HCT116 (cell line): ENCODE data around the gene ECM1. TPM values are rescaled to one million over a fixed set of nuclear protein-coding genes. Genes with fewer than 3 reads are reported as not detected.

Experiments
- ATAC-seq: fragments of 200-7000 bp; cut with Tn5 transposase; 2 replicates; pipeline ENCODE4 v1.9.1; 2020; ENCODE audit warnings: mild to moderate bottlenecking, moderate library complexity
- BruUV-seq: library from RNA; stranded (reverse); fragments of 400-500 nt; replicated peaks from 2 replicates; lab custom pipeline; 2021; lab: Mats Ljungman, UMichigan
- CTCF ChIA-PET: fragments of 300-600 bp; sonication (Branson Sonifier 250); formaldehyde crosslinking; loops from one replicate; lab custom pipeline; 2021; ENCODE audit warnings: antibody characterized with exemption; lab: Charles Lee
- POLR2A ChIA-PET: fragments of 300-600, 350-600 bp; sonication (Branson Sonifier 250); formaldehyde crosslinking; loops from one replicate; lab custom pipeline; 2021; ENCODE audit warnings: antibody characterized with exemption; lab: Charles Lee
- RAD21 ChIA-PET, 2 experiments: fragments of 300-600 bp; sonication (Branson Sonifier 250); formaldehyde crosslinking; loops; one replicate each; lab custom pipeline; 2023; ENCODE audit warnings: low total read pairs in 2 of 2; ENCODE audit not compliant: uncharacterized antibody in 2 of 2, unreplicated experiment in 2 of 2, low non-redundant PET in 1 of 2; lab: Charles Lee
- DNase-seq: peaks from one replicate; pipeline ENCODE4 v3.0.0-alpha.2; 2010; ENCODE audit warnings: low read depth, low spot score
- H2AFZ ChIP-seq: fragments of 200-600 bp; shearing (Covaris generic), sonication (generic); 2 replicates; pipeline ENCODE4 v1.6.1; 2017; ENCODE audit warnings: low read depth, mixed run types, mixed read lengths, antibody characterized with exemption, low read length; ENCODE audit not compliant: poor library complexity, severe bottlenecking
- H3K27ac ChIP-seq: 2 replicates; pipeline ENCODE4 v1.5.1; 2012; ENCODE audit warnings: low read depth, low read length
- H3K27me3 ChIP-seq: fragments of 200-600 bp; sonication (generic); 2 replicates; pipeline ENCODE4 v1.6.1; 2016; ENCODE audit warnings: mixed run types, low read length, mixed read lengths; ENCODE audit not compliant: insufficient read depth
- H3K36me3 ChIP-seq, 2 experiments: fragments of 200-500 bp in 1 of 2; fragments of 200-600 bp in 1 of 2; sonication (Bioruptor generic) in 1 of 2; sonication (generic) in 1 of 2; 2 replicates each; pipeline versions ENCODE4 v1.5.1 to v1.6.1; 2014 to 2016; ENCODE audit warnings: low read length in 2 of 2, inconsistent platforms in 1 of 2, mixed read lengths in 1 of 2, mixed run types in 1 of 2; ENCODE audit not compliant: insufficient read depth in 2 of 2, control insufficient read depth in 1 of 2
- H3K4me1 ChIP-seq, 2 experiments: fragments of 200-600 bp in 1 of 2; sonication (generic) in 1 of 2; 2 replicates each; pipeline versions ENCODE4 v1.5.1 to v1.6.1; 2012 to 2017; ENCODE audit warnings: low read length in 2 of 2, inconsistent platforms in 1 of 2, mild to moderate bottlenecking in 1 of 2, mixed read lengths in 1 of 2, mixed run types in 1 of 2, moderate library complexity in 1 of 2; ENCODE audit not compliant: insufficient read depth in 2 of 2, control insufficient read depth in 1 of 2
- H3K4me2 ChIP-seq: fragments of 200-600 bp; sonication (generic); 2 replicates; pipeline ENCODE4 v1.6.1; 2017; ENCODE audit warnings: mixed run types, low read length, mixed read lengths
- H3K4me3 ChIP-seq, 2 experiments: fragments of 200-600 bp in 1 of 2; sonication (generic) in 1 of 2; replicated peaks in 1 of 2; 2 replicates each; pipeline ENCODE4 v1.5.1; 2011 to 2016; ENCODE audit warnings: low read length in 2 of 2, control low read depth in 1 of 2, low read depth in 1 of 2, mild to moderate bottlenecking in 1 of 2, mixed read lengths in 1 of 2, mixed run types in 1 of 2
- H3K79me2 ChIP-seq: fragments of 200-600 bp; sonication (generic); 2 replicates; pipeline ENCODE4 v1.6.1; 2017; ENCODE audit warnings: mild to moderate bottlenecking, mixed run types, low read length, moderate library complexity, mixed read lengths; ENCODE audit not compliant: insufficient read depth
- H3K9ac ChIP-seq: fragments of 200-600 bp; sonication (generic); 2 replicates; pipeline ENCODE4 v1.6.1; 2016; ENCODE audit warnings: low read length, mixed read lengths
- H3K9me2 ChIP-seq: fragments of 200-600 bp; sonication (generic), shearing (Covaris generic); 2 replicates; pipeline ENCODE4 v1.6.1; 2017; ENCODE audit warnings: mixed run types, mild to moderate bottlenecking, moderate library complexity; ENCODE audit not compliant: insufficient read depth
- H3K9me3 ChIP-seq, 2 experiments: fragments of 200-500 bp in 1 of 2; fragments of 200-600 bp in 1 of 2; sonication (Bioruptor generic) in 1 of 2; sonication (generic) in 1 of 2; 2 replicates each; pipeline ENCODE4 v1.6.1; 2014 to 2017; ENCODE audit warnings: low read length in 2 of 2, mixed read lengths in 2 of 2, inconsistent platforms in 1 of 2, low read depth in 1 of 2, mild to moderate bottlenecking in 1 of 2, mixed run types in 1 of 2, moderate library complexity in 1 of 2; ENCODE audit not compliant: control insufficient read depth in 1 of 2, insufficient read depth in 1 of 2
- H4K20me1 ChIP-seq: fragments of 200-600 bp; sonication (generic), shearing (Covaris generic); 2 replicates; pipeline ENCODE4 v1.6.1; 2017; ENCODE audit warnings: mixed run types, mild to moderate bottlenecking, moderate library complexity; ENCODE audit not compliant: insufficient read depth
- CBX3 ChIP-seq: IDR thresholded peaks from 2 replicates; pipeline ENCODE4 v1.6.1; 2012; ENCODE audit warnings: low read depth
- CEBPB ChIP-seq: IDR thresholded peaks from 2 replicates; pipeline ENCODE4 v1.6.1; 2012; ENCODE audit warnings: low read depth
- ELF1 ChIP-seq: IDR thresholded peaks from 2 replicates; pipeline ENCODE4 v1.6.1; 2012; ENCODE audit warnings: low read depth, borderline replicate concordance
- EZH2 ChIP-seq: fragments of 200-600 bp; sonication (generic); IDR thresholded peaks from 2 replicates; pipeline ENCODE4 v1.6.1; 2017; ENCODE audit warnings: antibody characterized with exemption, mixed run types
- EZH2phosphoT487 ChIP-seq: fragments of 200-600 bp; IDR thresholded peaks from 2 replicates; pipeline ENCODE4 v1.6.1; 2018; ENCODE audit warnings: antibody characterized with exemption, borderline replicate concordance
- FOSL1 ChIP-seq: IDR thresholded peaks from 2 replicates; pipeline ENCODE4 v1.6.1; 2012; ENCODE audit warnings: low read depth
- JUND ChIP-seq: IDR thresholded peaks from 2 replicates; pipeline ENCODE4 v1.6.1; 2012
- MAX ChIP-seq: IDR thresholded peaks from 2 replicates; pipeline ENCODE4 v1.6.1; 2012
- POLR2AphosphoS5 ChIP-seq: IDR thresholded peaks from 2 replicates; pipeline ENCODE4 v1.6.1; 2011; ENCODE audit warnings: mild to moderate bottlenecking, low read depth, low read length, moderate library complexity
- RAD21 ChIP-seq: IDR thresholded peaks from 2 replicates; pipeline ENCODE4 v1.6.1; 2012; ENCODE audit warnings: low read depth, mild to moderate bottlenecking
- REST ChIP-seq: IDR thresholded peaks from 2 replicates; pipeline ENCODE4 v1.6.1; 2012; ENCODE audit warnings: low read depth
- SP1 ChIP-seq: IDR thresholded peaks from 2 replicates; pipeline ENCODE4 v1.6.1; 2012; ENCODE audit warnings: low read depth
- SRF ChIP-seq: IDR thresholded peaks from 2 replicates; pipeline ENCODE4 v1.6.1; 2012; ENCODE audit warnings: low read depth
- TCF7L2 ChIP-seq: IDR thresholded peaks from 2 replicates; pipeline ENCODE4 v1.7.0; 2011; ENCODE audit warnings: borderline replicate concordance, inconsistent platforms; ENCODE audit not compliant: insufficient read depth, insufficient read length; ENCODE audit errors: extremely low read depth
- YY1 ChIP-seq: IDR thresholded peaks from 2 replicates; pipeline ENCODE4 v1.6.1; 2011; ENCODE audit warnings: low read length, low read depth, moderate library complexity, mild to moderate bottlenecking; ENCODE audit not compliant: insufficient replicate concordance; ENCODE audit errors: extremely low read depth
- ZBTB33 ChIP-seq: IDR thresholded peaks from 2 replicates; pipeline ENCODE4 v1.6.1; 2011; ENCODE audit warnings: mild to moderate bottlenecking, low read length, moderate library complexity; ENCODE audit not compliant: insufficient replicate concordance; ENCODE audit errors: extremely low read depth
- ZNF274 ChIP-seq: fragments of 200-500 bp; sonication (Bioruptor generic); IDR thresholded peaks from 2 replicates; pipeline ENCODE4 v1.6.1; 2014; ENCODE audit warnings: mild to moderate bottlenecking, low read depth, low read length, inconsistent platforms
- intact Hi-C: fragments of 100-400 bp; cut with micrococcal nuclease; formaldehyde crosslinking; loops from 2 replicates; pipeline ENCODE4 v1.10.0; 2022
- total RNA-seq: library from RNA; stranded (reverse); gene quantifications from one replicate; pipeline ENCODE4 v1.2.1, GENCODE V29; 2021; ENCODE audit not compliant: unreplicated experiment
- TF ChIP-seq, protein P1 (sequence below): IDR thresholded peaks from 2 replicates; pipeline ENCODE4 v1.6.1; 2012
- TF ChIP-seq, protein P2 (sequence below), 3 experiments: fragments of 200-600 bp in 1 of 3; sonication (generic) in 1 of 3; IDR thresholded peaks in 2 of 3; conservative IDR thresholded peaks in 1 of 3; 2 replicates each; pipeline ENCODE4 v1.5.1; 2012 to 2017; ENCODE audit warnings: low read depth in 2 of 3, low read length in 2 of 3, antibody characterized with exemption in 1 of 3, borderline replicate concordance in 1 of 3, control low read depth in 1 of 3, mild to moderate bottlenecking in 1 of 3, mixed read lengths in 1 of 3, mixed run types in 1 of 3, moderate library complexity in 1 of 3; ENCODE audit not compliant: insufficient read depth in 1 of 3

Gene ECM1
- total RNA-seq, 1 experiment from 2014 or later: 2.0 TPM

GRCh38 chr1:150473659-150474058, 34.2 kb upstream of the ECM1 start:
- Histone ChIP-seq H3K9ac (no peak overlapping the region), H3K4me3 (no peak overlapping the region), H2AFZ (no peak overlapping the region), H3K4me2 (no peak overlapping the region), H3K9me3 (no peaks in the 10 kb centered on the region), H3K79me2 (no peaks in the 10 kb centered on the region), H4K20me1 (no peaks in the 10 kb centered on the region), H3K4me1 (no peaks in the 10 kb centered on the region), H3K27ac (no peak overlapping the region)
- DNase-seq: no peak
- POLR2A ChIA-PET: no interaction called here
- TF ChIP-seq REST: no peak
- TF ChIP-seq POLR2AphosphoS5: no peak
- no peak for TF ChIP-seq RAD21
- no peak for TF ChIP-seq SP1
- TF ChIP-seq, protein P1, sequence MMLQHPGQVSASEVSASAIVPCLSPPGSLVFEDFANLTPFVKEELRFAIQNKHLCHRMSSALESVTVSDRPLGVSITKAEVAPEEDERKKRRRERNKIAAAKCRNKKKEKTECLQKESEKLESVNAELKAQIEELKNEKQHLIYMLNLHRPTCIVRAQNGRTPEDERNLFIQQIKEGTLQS: no peak
- no peak for TF ChIP-seq EZH2
- TF ChIP-seq TCF7L2: no peak
- TF ChIP-seq ELF1: no peak
- no peak for TF ChIP-seq CBX3
- TF ChIP-seq SRF: no peak
- TF ChIP-seq ZBTB33: no peak
- TF ChIP-seq CEBPB: no peak
- TF ChIP-seq YY1: no peak
- TF ChIP-seq, protein P2, sequence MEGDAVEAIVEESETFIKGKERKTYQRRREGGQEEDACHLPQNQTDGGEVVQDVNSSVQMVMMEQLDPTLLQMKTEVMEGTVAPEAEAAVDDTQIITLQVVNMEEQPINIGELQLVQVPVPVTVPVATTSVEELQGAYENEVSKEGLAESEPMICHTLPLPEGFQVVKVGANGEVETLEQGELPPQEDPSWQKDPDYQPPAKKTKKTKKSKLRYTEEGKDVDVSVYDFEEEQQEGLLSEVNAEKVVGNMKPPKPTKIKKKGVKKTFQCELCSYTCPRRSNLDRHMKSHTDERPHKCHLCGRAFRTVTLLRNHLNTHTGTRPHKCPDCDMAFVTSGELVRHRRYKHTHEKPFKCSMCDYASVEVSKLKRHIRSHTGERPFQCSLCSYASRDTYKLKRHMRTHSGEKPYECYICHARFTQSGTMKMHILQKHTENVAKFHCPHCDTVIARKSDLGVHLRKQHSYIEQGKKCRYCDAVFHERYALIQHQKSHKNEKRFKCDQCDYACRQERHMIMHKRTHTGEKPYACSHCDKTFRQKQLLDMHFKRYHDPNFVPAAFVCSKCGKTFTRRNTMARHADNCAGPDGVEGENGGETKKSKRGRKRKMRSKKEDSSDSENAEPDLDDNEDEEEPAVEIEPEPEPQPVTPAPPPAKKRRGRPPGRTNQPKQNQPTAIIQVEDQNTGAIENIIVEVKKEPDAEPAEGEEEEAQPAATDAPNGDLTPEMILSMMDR (IDR thresholded peaks at IDR 0.05 in 2 of 3, conservative IDR thresholded peaks at IDR 0.05 in 1 of 3; ENCODE audit: borderline replicate concordance in 1 of 3, insufficient read depth in 1 of 3, low read depth in 2 of 3, low read length in 2 of 3): no peak
- no peak for TF ChIP-seq JUND
- TF ChIP-seq MAX: no peak
- TF ChIP-seq EZH2phosphoT487: no peak
- no peak for TF ChIP-seq FOSL1
- TF ChIP-seq ZNF274: no peak
- TF ChIP-seq, all 23 proteins: peak for 0
- Histone ChIP-seq H3K27me3 (no peaks in the 10 kb centered on the region), H3K36me3 (peaks cover 7 to 23% of the 10 kb centered on the region in 2 experiments; a peak in 3 of 4 replicates), H3K9me2 (no peaks in the 10 kb centered on the region)
- CTCF ChIA-PET: no interaction called here
- RAD21 ChIA-PET: no interaction called here
- BruUV-seq: no TSS peak
- no peak for ATAC-seq
- intact Hi-C loops: no loop called here
